CD8-positive, alpha-beta memory T cell (primary cell): ENCODE data around the gene GRID1. TPM values are rescaled to one million over a fixed set of nuclear protein-coding genes. Genes with fewer than 3 reads are reported as not detected.

ENCODE experiments used
- CTCF ChIA-PET: fragments of 350-600 bp; sonication (Branson Sonifier 250); formaldehyde crosslinking; loops from one replicate; lab custom pipeline; 2021; ENCODE audit warnings: antibody characterized with exemption; lab: Charles Lee
- POLR2A ChIA-PET: fragments of 350-600 bp; sonication (Branson Sonifier 250); formaldehyde crosslinking; loops from one replicate; lab custom pipeline; 2021; ENCODE audit warnings: antibody characterized with exemption; lab: Charles Lee
- DNase-seq, 5 donors: peaks; one replicate each; pipeline versions ENCODE4 v3.0.0 to v3.0.0-alpha.2; 2020 to 2022; ENCODE audit warnings: mixed read lengths in 1 of 5
- H3K27ac ChIP-seq: one replicate; pipeline ENCODE4 v1.7.0; 2013; ENCODE audit warnings: low read depth, mild to moderate bottlenecking, low read length, moderate library complexity
- H3K27me3 ChIP-seq: 2 replicates; pipeline ENCODE4 v1.7.0; 2013; ENCODE audit warnings: low read length, mild to moderate bottlenecking; ENCODE audit not compliant: insufficient read depth, poor library complexity, severe bottlenecking
- H3K36me3 ChIP-seq: 2 replicates; pipeline ENCODE4 v1.7.0; 2013; ENCODE audit warnings: mild to moderate bottlenecking, low read length, moderate library complexity; ENCODE audit not compliant: insufficient read depth
- H3K4me1 ChIP-seq: 2 replicates; pipeline ENCODE4 v1.7.0; 2013; ENCODE audit warnings: mild to moderate bottlenecking, low read length, moderate library complexity; ENCODE audit not compliant: insufficient read depth
- H3K4me3 ChIP-seq: 2 replicates; pipeline ENCODE4 v1.7.0; 2013; ENCODE audit warnings: mild to moderate bottlenecking, low read length
- H3K9me3 ChIP-seq: 2 replicates; pipeline ENCODE4 v1.7.0; 2013; ENCODE audit warnings: mild to moderate bottlenecking, low read length
- H3K27ac Mint-ChIP-seq, 8 donors: one replicate each; pipeline ENCODE4 v1.8.0; 2020 to 2021; ENCODE audit warnings: mixed read lengths in 8 of 8, mild to moderate bottlenecking in 6 of 8, inconsistent platforms in 3 of 8, moderate library complexity in 3 of 8
- H3K27me3 Mint-ChIP-seq, 2 donors: one replicate each; pipeline ENCODE4 v1.8.0; 2020 to 2021; ENCODE audit warnings: mixed read lengths in 2 of 2, mild to moderate bottlenecking in 1 of 2, moderate library complexity in 1 of 2
- H3K36me3 Mint-ChIP-seq, 3 donors: one replicate each; pipeline ENCODE4 v1.8.0; 2020 to 2021; ENCODE audit warnings: mixed read lengths in 3 of 3, inconsistent platforms in 1 of 3, mild to moderate bottlenecking in 1 of 3
- H3K4me1 Mint-ChIP-seq, 3 donors: one replicate each; pipeline ENCODE4 v1.8.0; 2020 to 2021; ENCODE audit warnings: mixed read lengths in 3 of 3, inconsistent platforms in 1 of 3, mild to moderate bottlenecking in 1 of 3
- H3K4me3 Mint-ChIP-seq, 7 donors: one replicate each; pipeline ENCODE4 v1.8.0; 2020 to 2021; ENCODE audit warnings: mixed read lengths in 7 of 7, mild to moderate bottlenecking in 6 of 7, moderate library complexity in 4 of 7, inconsistent platforms in 2 of 7
- H3K9me3 Mint-ChIP-seq, 5 donors: one replicate each; pipeline ENCODE4 v1.8.0; 2020 to 2022; ENCODE audit warnings: mixed read lengths in 5 of 5, mild to moderate bottlenecking in 3 of 5, moderate library complexity in 2 of 5, inconsistent platforms in 1 of 5
- polyA plus RNA-seq: library from polyadenylated mRNA; unstranded; fragments of 300-500 nt; fragmentation: Illumina TruSeq; gene quantifications from one replicate; pipeline ENCODE4 v1.2.3, GENCODE V29; 2021
- total RNA-seq, 2 experiments: library from RNA; stranded (reverse); gene quantifications; one replicate each; pipeline ENCODE4 v1.2.3, GENCODE V29; 2021

GRID1 gene
- total and polyA plus RNA-seq, 3 experiments from 2014 or later, result not detected

- Mint-ChIP-seq H3K36me3 (no peaks in the 10 kb centered on the region), H3K4me1 (no peaks in the 10 kb centered on the region)
These were observed 165.7 kb downstream of the GRID1 start for GRCh38 chr10:86200867-86201266.

GRCh38 chr10:86200269-86200668 is 166.3 kb downstream of the GRID1 start:
- no peak overlapping the region for H3K27ac Mint-ChIP-seq
- H3K9me3 ChIP-seq, result no peaks in the 10 kb centered on the region
- H3K27me3 ChIP-seq, result no peaks in the 10 kb centered on the region
- no peak overlapping the region for H3K4me3 Mint-ChIP-seq
- no peaks in the 10 kb centered on the region for H3K4me1 ChIP-seq
- DNase-seq, result no peak
- H3K36me3 ChIP-seq, result no peaks in the 10 kb centered on the region
- ChIA-PET POLR2A (no interaction called here), CTCF (no interaction called here)
- no peaks in the 10 kb centered on the region for H3K4me1 Mint-ChIP-seq
- no peak overlapping the region for H3K4me3 ChIP-seq
- H3K27ac ChIP-seq, result no peak overlapping the region
- peaks cover 0 to 2% (median 0%) of the 10 kb centered on the region in 5 donors for H3K9me3 Mint-ChIP-seq
- no peaks in the 10 kb centered on the region for H3K36me3 Mint-ChIP-seq
- H3K27me3 Mint-ChIP-seq, result peaks cover 2 to 14% of the 10 kb centered on the region in 2 donors

More at GRCh38 chr10:86200867-86201266, 165.7 kb downstream of the GRID1 start:
- Mint-ChIP-seq H3K9me3 (peaks cover 0 to 2% (median 0%) of the 10 kb centered on the region in 5 donors), H3K27me3 (peaks cover 2 to 14% of the 10 kb centered on the region in 2 donors), H3K4me3 (no peak overlapping the region), H3K27ac (no peak overlapping the region)
- no peak for DNase-seq
- Histone ChIP-seq H3K4me3 (no peak overlapping the region), H3K36me3 (no peaks in the 10 kb centered on the region), H3K27me3 (no peaks in the 10 kb centered on the region), H3K4me1 (no peaks in the 10 kb centered on the region), H3K27ac (no peak overlapping the region), H3K9me3 (no peaks in the 10 kb centered on the region)
- ChIA-PET CTCF (no interaction called here), POLR2A (no interaction called here)

GRCh38 chr10:86199041-86199440 is 167.6 kb downstream of the GRID1 start:
- ChIA-PET CTCF (no interaction called here), POLR2A (no interaction called here)
- H3K27ac ChIP-seq, result no peak overlapping the region
- H3K9me3 ChIP-seq, result no peaks in the 10 kb centered on the region
- DNase-seq, result no peak
- H3K27me3 ChIP-seq, result no peaks in the 10 kb centered on the region
- Mint-ChIP-seq H3K36me3 (no peaks in the 10 kb centered on the region), H3K27me3 (peaks cover 2 to 16% of the 10 kb centered on the region in 2 donors), H3K27ac (no peak overlapping the region), H3K9me3 (peaks cover 0 to 2% (median 0%) of the 10 kb centered on the region in 5 donors), H3K4me1 (no peaks in the 10 kb centered on the region), H3K4me3 (no peak overlapping the region)
- H3K4me1 ChIP-seq, result no peaks in the 10 kb centered on the region
- no peaks in the 10 kb centered on the region for H3K36me3 ChIP-seq
- H3K4me3 ChIP-seq, result no peak overlapping the region

- H3K4me1 Mint-ChIP-seq, result no peaks in the 10 kb centered on the region
- H3K27ac Mint-ChIP-seq, result no peak overlapping the region
- H3K27me3 ChIP-seq, result no peaks in the 10 kb centered on the region
- no peaks in the 10 kb centered on the region for H3K36me3 Mint-ChIP-seq
- H3K9me3 Mint-ChIP-seq, result peaks cover 0 to 2% (median 0%) of the 10 kb centered on the region in 5 donors
- no peaks in the 10 kb centered on the region for H3K4me1 ChIP-seq
- no peak overlapping the region for H3K27ac ChIP-seq
- POLR2A ChIA-PET, result no interaction called here
- no peaks in the 10 kb centered on the region for H3K9me3 ChIP-seq
- no peaks in the 10 kb centered on the region for H3K36me3 ChIP-seq
- no peak for DNase-seq
- CTCF ChIA-PET, result no interaction called here
- H3K4me3 Mint-ChIP-seq, result no peak overlapping the region
- H3K4me3 ChIP-seq, result no peak overlapping the region
- H3K27me3 Mint-ChIP-seq, result peaks cover 2 to 20% of the 10 kb centered on the region in 2 donors
These were observed 168.3 kb downstream of the GRID1 start for GRCh38 chr10:86198271-86198670.

GRCh38 chr10:86197166-86197790 is 169.3 kb downstream of the GRID1 start:
- no peak overlapping the region for H3K27ac Mint-ChIP-seq

GRCh38 chr10:86195521-86196157 is 171.0 kb downstream of the GRID1 start:
- Histone ChIP-seq H3K27ac (no peak overlapping the region), H3K4me1 (no peaks in the 10 kb centered on the region), H3K36me3 (no peaks in the 10 kb centered on the region), H3K27me3 (no peaks in the 10 kb centered on the region), H3K4me3 (no peak overlapping the region), H3K9me3 (no peaks in the 10 kb centered on the region)
- no peaks in the 10 kb centered on the region for H3K9me3 Mint-ChIP-seq
- H3K4me1 Mint-ChIP-seq, result no peaks in the 10 kb centered on the region
- CTCF ChIA-PET, result no interaction called here
- no peak overlapping the region for H3K4me3 Mint-ChIP-seq
- H3K36me3 Mint-ChIP-seq, result no peaks in the 10 kb centered on the region
- H3K27me3 Mint-ChIP-seq, result peaks cover 2 to 34% of the 10 kb centered on the region in 2 donors
- no peak for DNase-seq
- H3K27ac Mint-ChIP-seq, result no peak overlapping the region
- POLR2A ChIA-PET, result no interaction called here

More at GRCh38 chr10:86197166-86197790, 169.3 kb downstream of the GRID1 start:
- no peak overlapping the region for H3K4me3 Mint-ChIP-seq
- H3K4me1 ChIP-seq, result no peaks in the 10 kb centered on the region
- no peak overlapping the region for H3K27ac ChIP-seq
- H3K27me3 ChIP-seq, result no peaks in the 10 kb centered on the region
- ChIA-PET POLR2A (no interaction called here), CTCF (no interaction called here)
- no peak for DNase-seq
- no peak overlapping the region for H3K4me3 ChIP-seq
- no peaks in the 10 kb centered on the region for H3K4me1 Mint-ChIP-seq
- no peaks in the 10 kb centered on the region for H3K36me3 ChIP-seq
- H3K27me3 Mint-ChIP-seq, result peaks cover 2 to 20% of the 10 kb centered on the region in 2 donors
- no peaks in the 10 kb centered on the region for H3K9me3 Mint-ChIP-seq
- H3K36me3 Mint-ChIP-seq, result no peaks in the 10 kb centered on the region
- H3K9me3 ChIP-seq, result no peaks in the 10 kb centered on the region

- Mint-ChIP-seq H3K27me3 (peaks cover 2 to 40% of the 10 kb centered on the region in 2 donors), H3K27ac (no peak overlapping the region), H3K9me3 (no peaks in the 10 kb centered on the region), H3K4me1 (no peaks in the 10 kb centered on the region), H3K36me3 (no peaks in the 10 kb centered on the region), H3K4me3 (no peak overlapping the region)
- Histone ChIP-seq H3K9me3 (no peaks in the 10 kb centered on the region), H3K27me3 (no peaks in the 10 kb centered on the region), H3K27ac (no peak overlapping the region), H3K4me3 (no peak overlapping the region), H3K36me3 (no peaks in the 10 kb centered on the region), H3K4me1 (no peaks in the 10 kb centered on the region)
- ChIA-PET POLR2A (no interaction called here), CTCF (no interaction called here)
- no peak for DNase-seq
These were observed 171.9 kb downstream of the GRID1 start for GRCh38 chr10:86194684-86195083.

GRCh38 chr10:86193841-86194240 is 172.8 kb downstream of the GRID1 start:
- Histone ChIP-seq H3K4me3 (no peak overlapping the region), H3K4me1 (no peaks in the 10 kb centered on the region), H3K27me3 (no peaks in the 10 kb centered on the region), H3K27ac (no peak overlapping the region), H3K9me3 (no peaks in the 10 kb centered on the region), H3K36me3 (no peaks in the 10 kb centered on the region)
- Mint-ChIP-seq H3K4me3 (no peak overlapping the region), H3K27me3 (peaks cover 2 to 45% of the 10 kb centered on the region in 2 donors), H3K4me1 (no peaks in the 10 kb centered on the region), H3K27ac (no peak overlapping the region), H3K36me3 (no peaks in the 10 kb centered on the region), H3K9me3 (no peaks in the 10 kb centered on the region)
- POLR2A ChIA-PET, result no interaction called here
- no peak for DNase-seq
- CTCF ChIA-PET, result no interaction called here
